Neural cell (in vitro differentiated cells): ENCODE data around the gene GRID1. TPM values are rescaled to one million over a fixed set of nuclear protein-coding genes. Genes with fewer than 3 reads are reported as not detected.

Experiments used
- H2AFZ ChIP-seq: fragments of 200-600, 300-800 bp; sonication (generic), shearing (Covaris generic); 2 replicates; pipeline ENCODE4 v1.6.0; 2014; ENCODE audit warnings: low read depth, mild to moderate bottlenecking, antibody characterized with exemption, low read length, moderate library complexity
- H3F3A ChIP-seq: fragments of 200-600 bp; shearing (Covaris generic); 2 replicates; pipeline ENCODE4 v1.6.1; 2016; ENCODE audit warnings: mild to moderate bottlenecking, moderate library complexity, mixed read lengths, antibody characterized with exemption, low read length; ENCODE audit not compliant: insufficient read depth, poor library complexity, severe bottlenecking
- H3K27ac ChIP-seq: fragments of 200-600, 300-800 bp; sonication (generic), shearing (Covaris generic); 2 replicates; pipeline ENCODE4 v1.5.1; 2014; ENCODE audit warnings: mild to moderate bottlenecking, low read length, moderate library complexity
- H3K27me3 ChIP-seq: fragments of 300-800, 200-600 bp; sonication (generic), shearing (Covaris generic); 2 replicates; pipeline ENCODE4 v1.6.0; 2014; ENCODE audit warnings: mild to moderate bottlenecking, low read depth, low read length, moderate library complexity; ENCODE audit not compliant: insufficient read depth
- H3K36me3 ChIP-seq: fragments of 300-800, 200-600 bp; sonication (generic), shearing (Covaris generic); 2 replicates; pipeline ENCODE4 v1.5.1; 2014; ENCODE audit warnings: mild to moderate bottlenecking, antibody characterized with exemption, low read length, moderate library complexity; ENCODE audit not compliant: insufficient read depth
- H3K4me2 ChIP-seq: fragments of 300-800, 200-600 bp; sonication (generic), shearing (Covaris generic); 2 replicates; pipeline ENCODE4 v1.6.0; 2014; ENCODE audit warnings: mild to moderate bottlenecking, low read length
- H3K4me3 ChIP-seq: fragments of 300-800, 200-600 bp; sonication (generic), shearing (Covaris generic); 2 replicates; pipeline ENCODE4 v1.5.1; 2014; ENCODE audit warnings: mild to moderate bottlenecking, low read length, moderate library complexity
- H3K79me2 ChIP-seq: fragments of 200-600 bp; shearing (Covaris generic); replicated peaks from 2 replicates; pipeline ENCODE4 v1.6.0; 2014; ENCODE audit warnings: mild to moderate bottlenecking, low read length, moderate library complexity; ENCODE audit not compliant: insufficient read depth
- H3K9ac ChIP-seq: fragments of 300-800, 200-600 bp; sonication (generic), shearing (Covaris generic); 2 replicates; pipeline ENCODE4 v1.6.1; 2016; ENCODE audit warnings: mild to moderate bottlenecking, low read length, mixed read lengths
- H3K9me2 ChIP-seq: fragments of 200-600 bp; shearing (Covaris generic); 2 replicates; pipeline ENCODE4 v1.6.1; 2016; ENCODE audit warnings: mild to moderate bottlenecking, low read length, mixed read lengths; ENCODE audit not compliant: insufficient read depth
- H3K9me3 ChIP-seq: fragments of 200-600, 300-800 bp; sonication (generic), shearing (Covaris generic); 2 replicates; pipeline ENCODE4 v1.6.1; 2016; ENCODE audit warnings: mild to moderate bottlenecking, mixed run types, low read length, moderate library complexity, mixed read lengths
- H4K20me1 ChIP-seq: fragments of 200-600 bp; shearing (Covaris generic); 2 replicates; pipeline ENCODE4 v1.6.1; 2016; ENCODE audit warnings: mild to moderate bottlenecking, mixed run types; ENCODE audit not compliant: insufficient read depth
- CTCF ChIP-seq: fragments of 450-650 bp; IDR thresholded peaks from 2 replicates; pipeline ENCODE4 v1.5.1; 2014; ENCODE audit warnings: antibody characterized with exemption, mild to moderate bottlenecking, moderate library complexity; ENCODE audit not compliant: poor library complexity, severe bottlenecking
- EP300 ChIP-seq: fragments of 450-650 bp; conservative IDR thresholded peaks from 2 replicates; pipeline ENCODE4 v1.6.1; 2014; ENCODE audit warnings: antibody characterized with exemption, mild to moderate bottlenecking, moderate library complexity; ENCODE audit not compliant: poor library complexity, severe bottlenecking
- EZH2 ChIP-seq: fragments of 200-600, 300-800 bp; shearing (Covaris generic), sonication (generic); IDR thresholded peaks from 2 replicates; pipeline ENCODE4 v1.6.1; 2014; ENCODE audit warnings: antibody characterized with exemption, low read length, borderline replicate concordance, mild to moderate bottlenecking; ENCODE audit not compliant: insufficient read depth, poor library complexity, severe bottlenecking
- MXI1 ChIP-seq: fragments of 450-650 bp; conservative IDR thresholded peaks from 2 replicates; pipeline ENCODE4 v1.6.1; 2014; ENCODE audit warnings: antibody characterized with exemption, mild to moderate bottlenecking; ENCODE audit not compliant: poor library complexity, severe bottlenecking
- POLR2AphosphoS5 ChIP-seq: IDR thresholded peaks from 2 replicates; pipeline ENCODE4 v1.6.1; 2012
- RAD21 ChIP-seq: fragments of 450-650 bp; conservative IDR thresholded peaks from 2 replicates; pipeline ENCODE4 v1.6.1; 2014; ENCODE audit warnings: antibody characterized with exemption, mild to moderate bottlenecking, moderate library complexity
- REST ChIP-seq: IDR thresholded peaks from 2 replicates; pipeline ENCODE4 v1.6.1; 2012; ENCODE audit warnings: borderline replicate concordance
- SMC3 ChIP-seq: fragments of 450-650 bp; conservative IDR thresholded peaks from 2 replicates; pipeline ENCODE4 v1.6.1; 2014; ENCODE audit warnings: antibody characterized with exemption, mild to moderate bottlenecking, moderate library complexity; ENCODE audit not compliant: poor library complexity
- TAF1 ChIP-seq: IDR thresholded peaks from 2 replicates; pipeline ENCODE4 v1.6.1; 2012; ENCODE audit warnings: low read depth
- polyA plus RNA-seq: library from polyadenylated mRNA; depleted of rRNA; stranded (reverse); fragments of >200 nt; gene quantifications from 2 replicates; pipeline ENCODE4 v1.2.3, GENCODE V29; 2014

GRID1 gene
- polyA plus RNA-seq, 1 donor from 2014 or later, result 7.3 TPM

DNA sequence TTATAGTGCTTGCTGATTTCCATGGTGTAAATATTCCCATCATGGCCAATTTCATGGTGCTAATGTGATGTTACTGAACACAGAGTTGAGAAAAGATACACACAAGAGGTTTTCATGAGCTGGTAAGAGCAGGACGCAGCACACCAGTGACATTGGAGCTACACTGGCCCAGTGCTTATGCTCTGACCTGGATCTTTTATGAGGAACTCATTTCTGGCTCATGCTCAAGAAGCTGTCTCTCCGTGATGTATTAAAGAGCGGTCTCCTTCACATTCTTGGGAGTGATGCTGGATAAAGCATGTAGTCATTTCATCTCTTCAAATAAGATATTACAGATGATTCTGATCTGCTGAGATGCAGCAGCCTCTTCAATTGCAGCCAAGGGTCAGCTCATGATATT is 785.2 kb downstream of the GRID1 start:
- Histone ChIP-seq H3K79me2 (no peaks in the 10 kb centered on the region), H3K9me3 (no peaks in the 10 kb centered on the region), H3F3A (no peaks in the 10 kb centered on the region), H3K4me3 (no peak overlapping the region), H3K27me3 (no peaks in the 10 kb centered on the region), H2AFZ (no peak overlapping the region), H3K9ac (no peak overlapping the region), H3K4me2 (no peak overlapping the region), H3K9me2 (no peaks in the 10 kb centered on the region), H3K36me3 (no peaks in the 10 kb centered on the region), H3K27ac (no peak overlapping the region), H4K20me1 (no peaks in the 10 kb centered on the region)
- TF ChIP-seq POLR2AphosphoS5 (no peak), CTCF (no peak), SMC3 (no peak), RAD21 (no peak), REST (no peak), EP300 (no peak), TAF1 (no peak), EZH2 (no peak), MXI1 (no peak)

GRCh38 chr10:85580585-85580984 is 786.0 kb downstream of the GRID1 start:
- H3K27ac ChIP-seq, result no peak overlapping the region
- H3K9ac ChIP-seq, result no peak overlapping the region
- no peaks in the 10 kb centered on the region for H3K9me3 ChIP-seq
- no peaks in the 10 kb centered on the region for H3K27me3 ChIP-seq
- H4K20me1 ChIP-seq, result no peaks in the 10 kb centered on the region
- no peaks in the 10 kb centered on the region for H3K9me2 ChIP-seq
- H3F3A ChIP-seq, result no peaks in the 10 kb centered on the region
- H3K79me2 ChIP-seq, result no peaks in the 10 kb centered on the region
- H3K36me3 ChIP-seq, result no peaks in the 10 kb centered on the region
- no peak overlapping the region for H3K4me2 ChIP-seq
- TF ChIP-seq MXI1, result no peak
- TF ChIP-seq REST, result no peak
- no peak for TF ChIP-seq TAF1
- no peak overlapping the region for H3K4me3 ChIP-seq
- H2AFZ ChIP-seq, result no peak overlapping the region
